ENCODE measurements around the gene HLA-F. TPM values are rescaled to one million over a fixed set of nuclear protein-coding genes. Genes with fewer than 3 reads are reported as not detected.
A peak's percentile ranks its signal among the peaks of the same experiment; 100 is the strongest.

Gene HLA-F
- total RNA-seq, 2 donors from 2014 or later: 159 to 352 TPM

- no peaks in the 10 kb centered on the region for H3K9me3 Mint-ChIP-seq
- no peak overlapping the region for H3K27ac Mint-ChIP-seq
- no peaks in the 10 kb centered on the region for H3K36me3 Mint-ChIP-seq (ENCODE audit: low read depth)
- no peak overlapping the region for H3K4me3 Mint-ChIP-seq
- peaks cover 12% of the 10 kb centered on the region for H3K27me3 Mint-ChIP-seq
- no peak for ATAC-seq (replicated peaks)
- H3K4me1 Mint-ChIP-seq: peaks cover 23% of the 10 kb centered on the region
Measured at GRCh38 chr6:29705389-29706231, 17.6 kb upstream of the HLA-F start.

- Mint-ChIP-seq H3K4me1 (peaks cover 29% of the 10 kb centered on the region), H3K4me3 (peak overlapping the region; percentile 79), H3K27me3 (no peaks in the 10 kb centered on the region), H3K27ac (peak overlapping the region; percentile 65), H3K9me3 (no peaks in the 10 kb centered on the region), H3K36me3 (ENCODE audit: low read depth) (no peaks in the 10 kb centered on the region)
- peak; percentile 81 for ATAC-seq (replicated peaks)
Measured at GRCh38 chr6:29708432-29709179, 14.6 kb upstream of the HLA-F start.

- Mint-ChIP-seq H3K4me3 (peak overlapping the region; percentile 79), H3K27ac (peak overlapping the region; percentile 65), H3K36me3 (ENCODE audit: low read depth) (no peaks in the 10 kb centered on the region), H3K9me3 (no peaks in the 10 kb centered on the region), H3K27me3 (no peaks in the 10 kb centered on the region), H3K4me1 (peaks cover 29% of the 10 kb centered on the region)
- ATAC-seq (replicated peaks): peak; percentile 37
Measured at GRCh38 chr6:29709188-29709587, 14.0 kb upstream of the HLA-F start.

- Mint-ChIP-seq H3K4me1 (peaks cover 29% of the 10 kb centered on the region), H3K36me3 (ENCODE audit: low read depth) (no peaks in the 10 kb centered on the region), H3K4me3 (peak overlapping the region; percentile 28), H3K27ac (no peak overlapping the region), H3K27me3 (no peaks in the 10 kb centered on the region), H3K9me3 (no peaks in the 10 kb centered on the region)
- ATAC-seq (replicated peaks): peak; percentile 28
Measured at GRCh38 chr6:29710281-29710941, 12.8 kb upstream of the HLA-F start.

- no peaks in the 10 kb centered on the region for H3K9me3 Mint-ChIP-seq
- no peaks in the 10 kb centered on the region for H3K27me3 Mint-ChIP-seq
- no peak overlapping the region for H3K4me3 Mint-ChIP-seq
- H3K4me1 Mint-ChIP-seq: peaks cover 8% of the 10 kb centered on the region
- no peak overlapping the region for H3K27ac Mint-ChIP-seq
- peaks cover 34% of the 10 kb centered on the region for H3K36me3 Mint-ChIP-seq (ENCODE audit: low read depth)
- no peak for ATAC-seq (replicated peaks)
Measured at GRCh38 chr6:29720863-29721262, 2.4 kb upstream of the HLA-F start.

- Mint-ChIP-seq H3K9me3 (no peaks in the 10 kb centered on the region), H3K27ac (peak overlapping the region; percentile 96), H3K36me3 (ENCODE audit: low read depth) (peaks cover 64% of the 10 kb centered on the region), H3K4me1 (peaks cover 26% of the 10 kb centered on the region), H3K4me3 (peak overlapping the region; percentile 91), H3K27me3 (no peaks in the 10 kb centered on the region)
- ATAC-seq (replicated peaks): peak; percentile 65
Measured at GRCh38 chr6:29723666-29724588, 693 bp downstream of the HLA-F start.

- H3K36me3 Mint-ChIP-seq (ENCODE audit: low read depth): peaks cover 64% of the 10 kb centered on the region
- peaks cover 31% of the 10 kb centered on the region for H3K4me1 Mint-ChIP-seq
- peak overlapping the region; percentile 91 for H3K4me3 Mint-ChIP-seq
- peak overlapping the region; percentile 73 for H3K27ac Mint-ChIP-seq
- H3K9me3 Mint-ChIP-seq: no peaks in the 10 kb centered on the region
- no peak for ATAC-seq (replicated peaks)
- no peaks in the 10 kb centered on the region for H3K27me3 Mint-ChIP-seq
Measured at GRCh38 chr6:29724937-29725869, 2.0 kb downstream of the HLA-F start.

GRCh38 chr6:29726001-29726400 lies 2.8 kb downstream of the HLA-F start:
- peak overlapping the region; percentile 73 for H3K27ac Mint-ChIP-seq
- H3K27me3 Mint-ChIP-seq: no peaks in the 10 kb centered on the region
- ATAC-seq (replicated peaks): no peak
- no peaks in the 10 kb centered on the region for H3K9me3 Mint-ChIP-seq
- H3K4me1 Mint-ChIP-seq: peaks cover 37% of the 10 kb centered on the region
- H3K4me3 Mint-ChIP-seq: peak overlapping the region; percentile 91
- H3K36me3 Mint-ChIP-seq (ENCODE audit: low read depth): peaks cover 64% of the 10 kb centered on the region

- Mint-ChIP-seq H3K4me1 (peaks cover 40% of the 10 kb centered on the region), H3K4me3 (peak overlapping the region; percentile 91), H3K36me3 (ENCODE audit: low read depth) (peaks cover 64% of the 10 kb centered on the region), H3K27me3 (no peaks in the 10 kb centered on the region), H3K9me3 (no peaks in the 10 kb centered on the region), H3K27ac (peak overlapping the region; percentile 49)
- no peak for ATAC-seq (replicated peaks)
Measured at GRCh38 chr6:29726571-29727194, 3.4 kb downstream of the HLA-F start.

GRCh38 chr6:29727637-29728036 lies 4.4 kb downstream of the HLA-F start:
- H3K27me3 Mint-ChIP-seq: no peaks in the 10 kb centered on the region
- H3K4me3 Mint-ChIP-seq: peak overlapping the region; percentile 91
- no peak for ATAC-seq (replicated peaks)
- peaks cover 63% of the 10 kb centered on the region for H3K36me3 Mint-ChIP-seq (ENCODE audit: low read depth)
- peaks cover 35% of the 10 kb centered on the region for H3K4me1 Mint-ChIP-seq
- no peaks in the 10 kb centered on the region for H3K9me3 Mint-ChIP-seq
- H3K27ac Mint-ChIP-seq: peak overlapping the region; percentile 25

- Mint-ChIP-seq H3K9me3 (no peaks in the 10 kb centered on the region), H3K4me1 (peaks cover 35% of the 10 kb centered on the region), H3K27me3 (no peaks in the 10 kb centered on the region), H3K36me3 (ENCODE audit: low read depth) (peaks cover 56% of the 10 kb centered on the region), H3K27ac (peak overlapping the region; percentile 25), H3K4me3 (peak overlapping the region; percentile 91)
- no peak for ATAC-seq (replicated peaks)
Measured at GRCh38 chr6:29728173-29728874, 5.1 kb downstream of the HLA-F start.

GRCh38 chr6:29728875-29729270 lies 5.6 kb downstream of the HLA-F start:
- H3K4me1 Mint-ChIP-seq: peaks cover 35% of the 10 kb centered on the region
- ATAC-seq (replicated peaks): no peak
- H3K4me3 Mint-ChIP-seq: no peak overlapping the region
- H3K27me3 Mint-ChIP-seq: no peaks in the 10 kb centered on the region
- no peaks in the 10 kb centered on the region for H3K9me3 Mint-ChIP-seq
- H3K36me3 Mint-ChIP-seq (ENCODE audit: low read depth): peaks cover 50% of the 10 kb centered on the region
- H3K27ac Mint-ChIP-seq: no peak overlapping the region
